Hypothalamus (tissue), 51 donors: ENCODE measurements around the gene MDFIC.

Experiments used
- DNase-seq, 51 donors: peaks; one replicate each; lab custom pipeline; 2025; lab: John Stamatoyannopoulos, UW

Gene MDFIC

GRCh38 chr7:114924038-114924712, 2.3 kb downstream of the MDFIC start:
- DNase-seq = no peak

- DNase-seq = no peak
Observed at GRCh38 chr7:114925434-114925833, 3.5 kb downstream of the MDFIC start.

GRCh38 chr7:114928060-114928459, 6.2 kb downstream of the MDFIC start:
- no peak for DNase-seq

GRCh38 chr7:114929570-114929969, 7.7 kb downstream of the MDFIC start:
- no peak for DNase-seq

GRCh38 chr7:114930107-114930661, 8.3 kb downstream of the MDFIC start:
- DNase-seq = no peak

- no peak for DNase-seq
Observed at GRCh38 chr7:114930829-114931655, 9.1 kb downstream of the MDFIC start.

- DNase-seq = no peak
Observed at GRCh38 chr7:114931656-114932011, 9.7 kb downstream of the MDFIC start.

GRCh38 chr7:114932991-114933390, 11.1 kb downstream of the MDFIC start:
- no peak for DNase-seq

- DNase-seq = no peak
Observed at GRCh38 chr7:114933658-114934057, 11.8 kb downstream of the MDFIC start.

- DNase-seq = no peak
Observed at GRCh38 chr7:114934086-114934485, 12.2 kb downstream of the MDFIC start.

GRCh38 chr7:114934713-114935112, 12.8 kb downstream of the MDFIC start:
- no peak for DNase-seq

- no peak for DNase-seq
Observed at GRCh38 chr7:114936471-114936870, 14.6 kb downstream of the MDFIC start.

GRCh38 chr7:114937446-114937845, 15.6 kb downstream of the MDFIC start:
- no peak for DNase-seq

- DNase-seq = no peak
Observed at GRCh38 chr7:114938785-114939184, 16.9 kb downstream of the MDFIC start.

GRCh38 chr7:114939484-114940097, 17.7 kb downstream of the MDFIC start:
- no peak for DNase-seq

- no peak for DNase-seq
Observed at GRCh38 chr7:114940220-114940619, 18.3 kb downstream of the MDFIC start.

GRCh38 chr7:114941692-114942091, 19.8 kb downstream of the MDFIC start:
- DNase-seq = no peak

- no peak for DNase-seq
Observed at GRCh38 chr7:114942446-114943175, 20.7 kb downstream of the MDFIC start.

GRCh38 chr7:114943530-114943929, 21.6 kb downstream of the MDFIC start:
- DNase-seq = no peak

GRCh38 chr7:114943953-114944744, 22.3 kb downstream of the MDFIC start:
- no peak for DNase-seq
